GM19193 (cell line): ENCODE measurements around the gene CEP112.

Experiments
- POLR2A ChIP-seq: IDR thresholded peaks from 4 replicates; pipeline ENCODE4 v1.6.1; 2011; ENCODE audit not compliant: insufficient read depth, insufficient read length; ENCODE audit errors: extremely low read depth

Gene CEP112

DNA sequence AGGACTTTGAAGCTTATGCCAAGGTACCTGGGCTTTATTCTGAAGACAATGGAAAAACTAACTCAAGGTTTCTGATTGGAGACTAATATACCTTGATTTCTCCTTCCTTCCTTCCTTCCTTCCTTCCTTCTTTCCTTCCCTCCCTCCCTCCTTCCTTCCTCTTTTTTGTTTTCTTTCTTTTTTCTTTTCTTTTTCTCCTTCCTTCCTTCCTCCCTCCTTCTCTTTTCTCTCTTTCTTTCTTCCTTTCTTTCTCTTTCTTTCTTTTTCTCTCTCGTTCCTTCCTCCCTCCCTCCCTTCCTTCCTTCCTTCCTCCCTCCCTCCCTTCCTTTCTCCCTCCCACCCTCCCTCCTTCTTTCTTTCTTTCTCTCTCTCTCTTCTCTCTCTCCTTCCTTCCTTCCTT is 531.9 kb downstream of the CEP112 start:
- TF ChIP-seq POLR2A = no peak

DNA sequence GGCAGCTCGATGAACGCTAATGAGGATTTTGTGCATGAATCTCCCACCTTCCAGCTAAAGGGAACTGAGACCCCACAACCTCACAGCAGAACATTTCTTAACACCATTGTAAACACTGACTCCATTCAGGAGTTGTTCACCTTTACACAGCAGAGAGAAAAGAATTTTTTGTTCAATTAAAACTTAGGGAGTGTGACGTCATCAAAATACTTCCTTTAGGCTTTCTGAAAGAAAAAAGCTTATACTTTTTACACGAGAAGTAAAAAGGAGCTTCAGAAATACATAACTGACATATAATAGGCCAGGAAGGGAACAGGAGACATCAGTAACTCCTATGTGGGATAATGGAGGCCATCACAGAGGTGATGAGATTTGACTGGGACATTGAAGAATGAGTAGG is 532.4 kb downstream of the CEP112 start:
- no peak for TF ChIP-seq POLR2A

- no peak for TF ChIP-seq POLR2A
These were observed 534.6 kb downstream of the CEP112 start for GRCh38 chr17:65657251-65657828.

DNA sequence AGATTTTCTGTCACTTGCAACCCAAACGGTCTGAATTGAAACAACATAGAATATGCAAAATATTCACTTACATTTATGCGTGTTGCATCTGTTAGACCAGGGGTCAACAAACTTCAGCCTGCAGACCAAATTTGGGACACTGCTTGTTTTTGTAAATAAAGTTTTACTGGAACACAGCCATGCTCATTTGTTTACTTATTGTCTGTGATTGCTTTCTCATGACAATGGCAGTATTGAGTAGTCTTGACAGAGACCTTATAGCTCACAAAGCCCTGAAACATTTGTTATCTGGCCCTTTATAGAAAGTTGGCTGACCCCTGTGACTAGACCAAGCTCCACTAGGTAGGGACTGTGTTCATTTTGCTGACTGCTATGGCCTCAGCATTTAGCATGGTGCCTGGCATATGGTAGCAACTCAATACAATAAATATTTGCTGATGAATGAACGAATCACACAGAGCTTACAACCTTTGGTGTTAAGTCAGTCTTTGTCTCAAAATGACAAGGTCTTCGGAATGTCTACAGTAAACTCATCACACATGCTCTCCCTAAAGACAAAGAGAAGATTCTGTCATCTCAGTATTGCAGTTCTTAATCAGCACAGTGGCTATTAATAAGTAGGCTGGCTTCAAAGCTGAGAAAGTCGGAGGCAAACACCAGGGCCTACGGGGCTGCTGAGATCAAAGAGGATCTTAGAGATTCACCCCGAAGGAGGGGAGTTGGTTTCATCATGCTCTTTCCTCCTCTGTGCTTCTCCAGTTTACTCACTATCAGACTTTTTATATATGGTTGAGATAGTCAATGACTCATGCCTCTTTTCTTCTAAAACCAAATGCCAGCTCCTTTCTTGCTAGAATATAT is 535.3 kb downstream of the CEP112 start:
- no peak for TF ChIP-seq POLR2A

- TF ChIP-seq POLR2A = no peak
These were observed 536.2 kb downstream of the CEP112 start for GRCh38 chr17:65655706-65656105.

- no peak for TF ChIP-seq POLR2A
These were observed 547.4 kb downstream of the CEP112 start for GRCh38 chr17:65644545-65644944.

DNA sequence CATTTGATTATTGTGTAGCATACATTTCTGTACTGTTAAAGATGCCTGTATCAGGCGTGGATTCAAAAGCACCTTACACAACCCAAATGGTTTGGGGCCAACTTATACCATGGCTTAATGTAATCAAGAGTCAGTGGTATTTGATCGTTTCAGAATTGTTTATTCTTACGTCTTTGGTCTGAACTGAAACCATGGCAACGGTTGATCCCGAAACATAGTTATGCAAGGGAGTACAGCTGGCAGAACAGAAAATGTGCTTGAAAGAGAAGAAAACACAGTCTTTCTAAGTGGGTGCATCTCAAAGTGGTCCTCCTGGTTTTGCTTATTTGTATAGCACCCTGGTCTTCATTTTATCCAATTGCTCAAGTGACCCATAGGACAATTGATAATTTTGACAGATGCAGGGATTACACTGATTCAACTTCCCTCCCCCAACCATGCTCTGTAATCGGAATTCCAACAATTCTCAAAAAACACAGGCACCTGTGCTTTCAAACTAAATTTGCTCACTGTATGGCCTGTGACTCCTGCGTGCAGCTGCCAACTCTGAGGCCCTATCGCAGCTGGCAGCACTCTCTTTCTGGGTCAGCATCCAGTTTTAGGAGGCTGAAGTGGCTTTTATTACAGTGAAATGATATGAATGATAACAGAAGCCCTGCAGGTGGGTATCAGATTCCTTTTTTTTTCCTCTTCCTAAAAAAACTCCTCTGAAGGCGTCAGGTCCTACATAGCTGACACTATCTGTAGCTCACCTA is 553.5 kb downstream of the CEP112 start:
- TF ChIP-seq POLR2A = no peak

GRCh38 chr17:65637786-65638185 is 554.1 kb downstream of the CEP112 start:
- TF ChIP-seq POLR2A = no peak

GRCh38 chr17:65634533-65634932 is 557.4 kb downstream of the CEP112 start:
- no peak for TF ChIP-seq POLR2A

GRCh38 chr17:65633988-65634387 is 557.9 kb downstream of the CEP112 start:
- TF ChIP-seq POLR2A = no peak

DNA sequence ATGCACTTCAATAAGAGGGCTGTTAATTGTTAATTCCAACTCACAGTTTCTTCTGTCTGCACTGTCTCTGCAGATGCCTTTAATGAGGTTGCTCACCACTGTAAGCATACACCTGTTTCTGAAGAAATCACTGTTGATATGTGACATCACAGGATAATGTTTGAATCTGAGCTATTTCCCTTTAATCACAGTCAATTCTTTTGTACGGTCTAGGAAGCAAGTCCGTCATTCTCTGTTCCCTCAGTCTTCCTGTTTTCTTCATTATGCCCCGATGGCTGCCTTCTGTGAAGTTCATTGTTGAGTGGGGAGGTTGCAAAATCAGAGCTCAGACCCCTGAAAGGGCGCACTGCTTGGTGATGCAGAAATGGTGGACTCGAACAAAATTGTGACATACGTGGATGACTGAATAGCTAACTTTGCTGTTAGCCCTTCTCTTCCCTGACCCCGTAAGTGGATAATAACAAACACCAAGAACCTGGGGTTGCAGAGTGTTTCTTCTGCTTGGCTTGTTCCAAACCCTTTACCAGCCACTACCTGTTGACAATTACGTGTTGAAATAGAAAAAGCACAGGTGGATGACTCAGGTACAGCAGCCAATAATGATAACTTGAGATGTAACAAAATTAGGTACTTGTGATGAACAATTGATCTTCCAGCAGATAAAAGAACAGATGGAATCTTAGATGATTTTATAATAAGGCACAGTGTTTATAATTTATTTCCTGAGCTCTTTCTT is 558.6 kb downstream of the CEP112 start:
- no peak for TF ChIP-seq POLR2A

- no peak for TF ChIP-seq POLR2A
These were observed 561.4 kb downstream of the CEP112 start for GRCh38 chr17:65630502-65630901.

DNA sequence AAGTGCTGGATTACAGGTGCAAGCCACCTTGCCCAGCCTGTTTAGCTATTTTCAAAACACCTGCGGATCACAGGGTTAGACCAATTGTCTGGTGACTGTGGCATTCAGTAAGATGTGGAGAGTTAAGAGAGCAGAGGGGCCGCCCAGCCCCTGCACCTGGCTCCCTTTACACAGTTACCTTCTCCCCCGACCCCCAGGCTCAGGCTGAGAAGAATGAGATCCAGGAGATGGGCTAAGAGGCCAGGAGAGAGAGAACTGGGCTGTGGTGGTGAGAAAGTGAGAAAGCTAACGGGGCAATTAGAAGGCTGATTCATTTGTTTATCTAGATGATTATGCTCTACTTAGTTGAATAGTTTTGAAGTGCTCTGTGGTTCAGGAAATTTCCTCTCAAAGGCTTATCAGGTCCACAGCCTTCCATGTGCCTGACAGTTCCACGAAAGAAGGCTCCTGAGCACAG is 562.7 kb downstream of the CEP112 start:
- no peak for TF ChIP-seq POLR2A

GRCh38 chr17:65628644-65629036 is 563.3 kb downstream of the CEP112 start:
- TF ChIP-seq POLR2A = no peak

DNA sequence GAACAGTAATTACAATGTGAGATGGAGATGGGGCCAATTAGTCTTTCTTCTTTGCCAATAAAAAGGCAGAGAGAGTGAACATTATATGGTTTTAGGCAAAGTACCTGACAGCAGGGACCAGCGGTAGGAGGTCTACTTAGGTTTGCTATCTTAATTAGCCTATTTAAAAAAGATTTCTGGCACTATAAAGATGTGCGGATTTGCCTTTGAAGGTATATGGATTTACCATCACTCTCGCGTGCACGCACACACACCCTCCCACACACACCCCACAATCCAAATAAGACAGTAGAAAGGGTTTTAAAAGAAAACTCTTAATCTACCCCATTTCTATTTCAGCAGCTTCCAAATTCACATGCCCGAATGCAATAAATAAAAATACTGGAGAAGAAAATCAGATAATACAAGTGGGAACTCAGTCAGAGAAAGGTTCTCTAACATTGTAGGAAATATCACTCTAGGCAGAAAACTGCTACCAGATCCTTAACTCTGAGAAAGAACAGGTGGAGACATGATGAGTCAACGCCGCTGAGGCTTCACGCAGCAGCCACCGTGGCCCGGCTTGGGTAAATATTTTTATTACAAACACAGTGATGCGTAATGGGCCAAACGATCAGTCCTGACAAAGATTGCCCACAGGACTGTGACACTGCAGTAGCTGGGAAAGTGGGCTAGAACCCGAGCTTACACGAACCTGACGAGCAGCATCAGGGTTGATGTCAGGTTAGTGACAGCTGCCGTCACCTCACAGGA is 563.9 kb downstream of the CEP112 start:
- no peak for TF ChIP-seq POLR2A

DNA sequence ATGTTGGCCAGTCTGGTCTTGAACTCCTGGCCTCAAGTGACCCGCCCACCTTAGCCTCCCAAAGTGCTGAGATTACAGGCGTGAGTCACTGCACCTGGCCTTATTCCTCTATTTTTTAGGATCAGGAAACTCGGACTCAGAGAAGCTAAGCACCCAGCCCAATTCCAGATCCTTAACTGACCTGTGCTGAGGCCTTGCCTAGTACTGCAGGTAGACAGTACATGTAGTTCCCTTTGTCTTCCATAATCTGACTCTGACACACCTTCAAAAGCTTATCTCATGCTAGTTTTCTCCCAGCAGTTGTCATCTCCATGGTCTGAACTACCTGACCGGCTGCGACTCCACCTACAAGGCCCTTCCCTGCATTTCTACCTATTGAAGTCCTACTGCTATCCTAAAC is 564.8 kb downstream of the CEP112 start:
- no peak for TF ChIP-seq POLR2A
